Spleen (tissue), 7 donors: ENCODE measurements around the gene HBG1.

Source experiments
- POLR2AphosphoS5 ChIP-seq, 3 donors: sonication (generic); formaldehyde crosslinking; IDR thresholded peaks; one replicate each; pipeline ENCODE4 v1.5.1; 2017; ENCODE audit warnings: antibody characterized with exemption in 3 of 3
- TF ChIP-seq, protein P1 (sequence below), 11 experiments: fragments of 200-600 bp in 7 of 11; fragments of 450-650 bp in 4 of 11; sonication (generic) in 4 of 11; IDR thresholded peaks in 8 of 11; conservative IDR thresholded peaks in 3 of 11; 1 replicate in 7 of 11; 2 replicates in 4 of 11; pipeline versions ENCODE4 v1.4.0 to v1.8.0; 2016 to 2021; ENCODE audit warnings: antibody characterized with exemption in 11 of 11, inconsistent platforms in 4 of 11, mild to moderate bottlenecking in 1 of 11
- donor health status: DM: no; HTN: no; CAD: no; lungs with moderate emphysema.
- donor health status: DM: no; HTN: no; CAD: no.
- donor health status: DM: no; HTN: no; CAD: no.

DNA sequence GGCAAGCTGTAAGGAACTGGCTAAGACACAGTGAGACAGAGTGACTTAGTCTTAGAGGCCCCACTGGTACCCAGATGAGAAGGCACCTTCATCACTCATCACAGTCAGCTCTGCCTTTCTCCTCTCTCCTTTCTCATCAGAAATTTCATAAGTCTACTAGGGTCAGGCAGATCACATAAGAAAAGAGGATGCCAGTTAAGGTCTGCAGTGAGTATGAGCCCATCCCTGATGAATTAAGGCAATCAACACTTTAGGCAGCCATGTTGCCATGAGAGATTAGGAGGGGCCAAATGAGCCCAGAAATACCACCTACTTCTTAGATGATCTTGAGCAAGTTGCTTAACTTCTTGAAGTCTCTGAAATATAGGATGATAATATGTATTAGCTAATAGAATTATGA lies 31.9 kb upstream of the HBG1 start:
- TF ChIP-seq, protein P1, sequence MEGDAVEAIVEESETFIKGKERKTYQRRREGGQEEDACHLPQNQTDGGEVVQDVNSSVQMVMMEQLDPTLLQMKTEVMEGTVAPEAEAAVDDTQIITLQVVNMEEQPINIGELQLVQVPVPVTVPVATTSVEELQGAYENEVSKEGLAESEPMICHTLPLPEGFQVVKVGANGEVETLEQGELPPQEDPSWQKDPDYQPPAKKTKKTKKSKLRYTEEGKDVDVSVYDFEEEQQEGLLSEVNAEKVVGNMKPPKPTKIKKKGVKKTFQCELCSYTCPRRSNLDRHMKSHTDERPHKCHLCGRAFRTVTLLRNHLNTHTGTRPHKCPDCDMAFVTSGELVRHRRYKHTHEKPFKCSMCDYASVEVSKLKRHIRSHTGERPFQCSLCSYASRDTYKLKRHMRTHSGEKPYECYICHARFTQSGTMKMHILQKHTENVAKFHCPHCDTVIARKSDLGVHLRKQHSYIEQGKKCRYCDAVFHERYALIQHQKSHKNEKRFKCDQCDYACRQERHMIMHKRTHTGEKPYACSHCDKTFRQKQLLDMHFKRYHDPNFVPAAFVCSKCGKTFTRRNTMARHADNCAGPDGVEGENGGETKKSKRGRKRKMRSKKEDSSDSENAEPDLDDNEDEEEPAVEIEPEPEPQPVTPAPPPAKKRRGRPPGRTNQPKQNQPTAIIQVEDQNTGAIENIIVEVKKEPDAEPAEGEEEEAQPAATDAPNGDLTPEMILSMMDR (IDR thresholded peaks at IDR 0.05 in 8 of 11, conservative IDR thresholded peaks at IDR 0.05 in 3 of 11) = no peak
- TF ChIP-seq POLR2AphosphoS5 (IDR thresholded peaks at IDR 0.05) = no peak
